ENCODE measurements around the gene PPP1R3E. TPM values are rescaled to one million over a fixed set of nuclear protein-coding genes. Genes with fewer than 3 reads are reported as not detected.

PPP1R3E gene
- total RNA-seq, 8 experiments from 2014 or later, result 6.1 to 21.3 (median 12.6) TPM

DNA sequence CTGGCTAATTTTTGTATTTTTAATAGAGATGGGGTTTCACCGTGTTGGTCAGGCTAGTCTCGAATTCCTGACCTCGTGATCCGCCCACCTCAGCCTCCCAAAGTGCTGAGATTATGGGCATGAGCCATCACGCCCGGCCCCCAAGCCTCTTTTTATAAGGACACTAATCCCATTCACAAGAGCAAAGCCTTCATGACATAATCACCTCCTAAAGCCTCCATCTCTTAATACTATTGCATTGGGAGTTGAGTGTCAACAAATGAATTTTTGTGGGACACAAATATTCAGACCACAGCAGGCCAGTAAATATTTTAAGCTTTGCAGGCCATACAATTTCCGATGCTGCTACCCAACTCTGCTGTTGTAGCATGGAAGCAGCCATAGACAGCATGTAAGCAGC is 54.1 kb downstream of the PPP1R3E start:
- ATAC-seq (replicated peaks in 6 of 8), result no peak
- WGBS, 10 experiments, result 75 to 100% (median 100%) methylated on average over 1 to 6 of the region's 7 CpGs; no CpG with 5 or more reads in 3 of the 10 experiments
- Histone ChIP-seq H3K4me3 (no peak overlapping the region), H3K4me1 (replicated peaks in 1 of 2) (no peaks in the 10 kb centered on the region), H3K27ac (no peak overlapping the region)
- in situ Hi-C loops (cut with MboI; ENCODE audit: low pct_unique_long_range_greater_than_20kb in 2 of 9, low sequenced_read_pairs in 9 of 9, unreplicated experiment in 9 of 9), result no loop called here

Other genes with a start within 250 kb of the PPP1R3E start
- gene CDH24, start 245.3 kb downstream of the PPP1R3E start, total RNA-seq, result 10 to 100 TPM in 4 of 8 experiments, 1 to 10 TPM in 4; 5.3 to 24.4 (median 11.0) TPM
- gene ACIN1, start 207.7 kb downstream of the PPP1R3E start, total RNA-seq, result 100 to 1,000 TPM in 4 of 8 experiments, 10 to 100 TPM in 4; 52.2 to 315 (median 121) TPM
- gene C14orf119, start 207.4 kb downstream of the PPP1R3E start, total RNA-seq, result 100 to 1,000 TPM in 1 of 8 experiments, 10 to 100 TPM in 7; 13.4 to 113 (median 35.1) TPM
- gene CIROP, start 197.9 kb downstream of the PPP1R3E start, total RNA-seq, result under 1 TPM in 6 of 8 experiments, not detected in 2; 0.05 to 0.22 (median 0.18) TPM
- gene CEBPE, start 183.6 kb downstream of the PPP1R3E start, total RNA-seq, result 1 to 10 TPM in 1 of 8 experiments, under 1 TPM in 1, not detected in 6; 0.52 to 1.6 TPM
- gene SLC7A8, start 119.2 kb downstream of the PPP1R3E start, total RNA-seq, result 10 to 100 TPM in 3 of 8 experiments, 1 to 10 TPM in 4, under 1 TPM in 1; 0.96 to 55.9 (median 3.4) TPM
- not detected for gene RNF212B, start 64.9 kb downstream of the PPP1R3E start, total RNA-seq
- 1 to 10 TPM; 3.5 to 9.9 (median 7.4) TPM for gene HOMEZ, start 16.7 kb downstream of the PPP1R3E start, total RNA-seq
- 10 to 100 TPM; 12.6 to 37.7 (median 19.0) TPM for gene BCL2L2, start 4.0 kb upstream of the PPP1R3E start, total RNA-seq
- gene PABPN1, start 18.6 kb upstream of the PPP1R3E start, total RNA-seq, result 100 to 1,000 TPM in 4 of 8 experiments, 10 to 100 TPM in 4; 57.2 to 162 (median 91.9) TPM
- 100 to 1,000 TPM in 1 of 8 experiments, 10 to 100 TPM in 4, 1 to 10 TPM in 3; 3.1 to 110 (median 39.3) TPM for gene SLC22A17, start 50.0 kb upstream of the PPP1R3E start, total RNA-seq
- gene EFS, start 62.3 kb upstream of the PPP1R3E start, total RNA-seq, result 1 to 10 TPM; 1.0 to 9.6 (median 2.8) TPM
- under 1 TPM in 4 of 8 experiments, not detected in 4; 0.14 to 0.66 (median 0.44) TPM for gene IL25, start 70.0 kb upstream of the PPP1R3E start, total RNA-seq
- 1 to 10 TPM in 1 of 8 experiments, under 1 TPM in 6, not detected in 1; 0.05 to 2.0 (median 0.40) TPM for gene CMTM5, start 74.2 kb upstream of the PPP1R3E start, total RNA-seq
- under 1 TPM in 5 of 8 experiments, not detected in 3; 0.05 to 0.47 (median 0.14) TPM for gene MYH6, start 105.4 kb upstream of the PPP1R3E start, total RNA-seq
- under 1 TPM in 7 of 8 experiments, not detected in 1; 0.04 to 0.93 (median 0.14) TPM for gene MYH7, start 132.8 kb upstream of the PPP1R3E start, total RNA-seq
- gene NGDN, start 166.8 kb upstream of the PPP1R3E start, total RNA-seq, result 10 to 100 TPM; 38.1 to 67.6 (median 56.4) TPM
- gene ZFHX2, start 248.9 kb upstream of the PPP1R3E start, total RNA-seq, result 1 to 10 TPM; 2.3 to 7.9 (median 4.7) TPM